DMS153 treated with DMSO at 0.1 percent for 48 hours (cell line): ENCODE results near the gene ZG16.

Experiments used
- DNase-seq: peaks from one replicate; lab custom pipeline; 2025; ENCODE audit not compliant: unreplicated experiment; lab: John Stamatoyannopoulos, UW

ZG16 gene

DNA sequence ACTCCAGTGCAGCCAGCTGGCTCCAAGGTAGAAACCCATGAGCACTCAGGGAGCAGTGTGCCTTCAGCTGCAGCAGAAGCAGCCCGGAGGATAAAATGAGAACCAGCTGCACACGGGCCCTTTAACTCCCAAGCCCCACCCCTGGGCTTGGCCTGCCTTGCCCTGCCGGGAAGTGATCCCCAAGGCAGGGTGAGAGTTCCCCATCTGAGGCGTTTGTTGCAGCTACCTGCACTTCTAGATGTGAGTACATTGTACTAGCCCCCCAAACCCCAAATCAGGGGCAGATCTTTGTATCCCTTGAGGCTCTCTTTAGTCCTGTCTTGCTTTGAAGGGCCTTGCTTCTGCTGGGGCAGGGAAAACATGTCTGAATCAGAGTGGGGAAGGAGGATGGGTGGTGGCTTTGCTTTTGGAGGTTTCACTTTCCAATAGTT, 42.2 kb downstream of the ZG16 start, which contains the start of gene MVP:
MVP (plus strand) TSS at position 192 of the 431 bp plus-strand sequence. CDS start 10,088 bp downstream, outside the sequence.
- peak; percentile 17 for DNase-seq

DNA sequence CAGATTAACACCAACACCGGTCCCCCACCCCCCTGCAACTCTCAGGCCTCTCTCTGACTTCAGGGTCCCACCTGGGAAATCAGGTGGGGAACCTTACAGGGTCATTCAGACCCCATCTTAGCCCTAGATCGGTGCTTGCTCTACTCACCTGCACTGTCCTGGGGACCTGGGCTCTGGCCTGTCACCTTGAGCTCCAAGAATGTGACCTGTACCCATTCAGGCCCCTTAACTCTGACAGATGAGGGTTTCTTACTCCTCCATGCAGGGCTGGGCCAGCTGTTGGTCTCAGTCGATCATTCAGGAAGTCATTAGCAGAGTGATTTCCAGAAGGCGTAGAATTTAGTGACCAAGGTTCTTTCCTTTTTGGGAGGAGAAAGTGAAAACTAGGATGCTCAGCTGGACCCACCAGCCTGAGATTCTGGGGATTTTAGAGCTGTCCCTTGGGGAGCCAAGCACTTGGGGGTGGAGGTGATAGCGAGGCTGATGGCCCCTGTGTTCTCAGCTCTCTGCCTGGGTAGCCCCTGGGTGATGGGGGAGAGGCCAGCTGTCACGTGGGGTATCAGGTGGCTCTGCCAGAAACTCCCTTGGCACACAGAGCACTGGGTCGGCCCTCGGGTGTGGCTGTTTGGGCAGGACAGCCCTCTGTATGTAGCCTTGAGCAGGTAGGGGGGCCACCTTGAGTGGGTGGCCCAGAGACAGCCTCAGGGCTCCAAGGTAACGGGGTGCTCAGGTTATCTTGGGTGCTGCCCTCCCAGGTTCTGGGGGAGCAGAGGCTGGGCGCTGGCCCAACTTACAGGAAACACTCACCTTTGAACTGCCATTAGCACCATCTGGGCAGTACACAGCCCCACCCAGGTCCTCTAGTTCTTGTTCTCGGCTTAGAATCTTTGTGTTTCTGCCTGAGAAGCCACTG, 42.9 kb downstream of the ZG16 start:
- DNase-seq: peak; percentile 11

DNA sequence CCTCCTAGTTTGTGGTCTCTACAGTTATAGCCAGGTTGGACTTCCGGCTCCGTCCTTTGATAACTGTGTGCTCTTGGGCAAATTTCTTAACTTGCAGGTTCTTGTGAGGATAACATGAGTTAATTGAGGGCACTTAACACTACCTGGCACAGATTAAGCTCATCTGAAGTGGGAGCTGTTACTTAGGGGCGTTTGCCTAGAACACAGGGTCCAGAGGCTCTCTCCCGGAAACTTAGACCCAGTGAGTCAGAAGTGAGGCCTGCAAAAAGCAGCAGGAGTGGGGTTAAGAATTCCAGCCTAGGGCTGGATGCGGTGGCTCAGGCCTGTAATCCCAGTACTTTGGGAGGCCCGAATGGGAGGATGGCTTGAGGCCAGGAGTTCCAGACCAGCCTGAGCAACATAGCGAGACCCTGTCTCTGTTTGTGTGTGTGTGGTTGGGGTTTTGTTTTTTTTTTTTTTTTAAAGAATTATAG, 43.6 kb downstream of the ZG16 start:
- no peak for DNase-seq

DNA sequence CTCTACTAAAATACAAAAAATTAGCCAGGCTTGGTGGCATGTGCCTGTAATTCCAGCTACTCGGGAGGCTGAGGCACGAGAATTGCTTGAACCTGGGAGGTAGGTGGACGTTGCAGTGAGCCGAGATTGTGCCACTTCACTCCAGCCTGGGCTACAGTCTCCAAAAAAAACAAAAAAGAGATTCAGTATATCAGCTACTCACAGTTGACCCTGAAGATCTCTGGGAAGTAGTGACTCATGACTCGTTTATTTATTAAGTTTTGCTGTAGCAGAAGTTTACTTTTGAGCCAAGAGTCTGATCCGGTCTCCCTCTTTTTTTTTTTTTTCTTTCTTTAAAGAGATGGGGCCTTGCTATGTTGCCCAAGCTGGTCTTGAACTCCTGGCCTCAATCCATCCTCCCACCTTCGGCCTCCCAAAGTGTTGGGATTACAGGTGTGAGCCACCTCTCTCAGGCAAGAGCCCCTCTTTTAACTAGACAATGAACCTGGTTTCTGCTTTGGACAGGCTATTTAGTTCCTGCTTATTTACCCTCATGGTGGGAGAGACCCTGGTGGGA, 46.6 kb downstream of the ZG16 start:
- DNase-seq: no peak

DNA sequence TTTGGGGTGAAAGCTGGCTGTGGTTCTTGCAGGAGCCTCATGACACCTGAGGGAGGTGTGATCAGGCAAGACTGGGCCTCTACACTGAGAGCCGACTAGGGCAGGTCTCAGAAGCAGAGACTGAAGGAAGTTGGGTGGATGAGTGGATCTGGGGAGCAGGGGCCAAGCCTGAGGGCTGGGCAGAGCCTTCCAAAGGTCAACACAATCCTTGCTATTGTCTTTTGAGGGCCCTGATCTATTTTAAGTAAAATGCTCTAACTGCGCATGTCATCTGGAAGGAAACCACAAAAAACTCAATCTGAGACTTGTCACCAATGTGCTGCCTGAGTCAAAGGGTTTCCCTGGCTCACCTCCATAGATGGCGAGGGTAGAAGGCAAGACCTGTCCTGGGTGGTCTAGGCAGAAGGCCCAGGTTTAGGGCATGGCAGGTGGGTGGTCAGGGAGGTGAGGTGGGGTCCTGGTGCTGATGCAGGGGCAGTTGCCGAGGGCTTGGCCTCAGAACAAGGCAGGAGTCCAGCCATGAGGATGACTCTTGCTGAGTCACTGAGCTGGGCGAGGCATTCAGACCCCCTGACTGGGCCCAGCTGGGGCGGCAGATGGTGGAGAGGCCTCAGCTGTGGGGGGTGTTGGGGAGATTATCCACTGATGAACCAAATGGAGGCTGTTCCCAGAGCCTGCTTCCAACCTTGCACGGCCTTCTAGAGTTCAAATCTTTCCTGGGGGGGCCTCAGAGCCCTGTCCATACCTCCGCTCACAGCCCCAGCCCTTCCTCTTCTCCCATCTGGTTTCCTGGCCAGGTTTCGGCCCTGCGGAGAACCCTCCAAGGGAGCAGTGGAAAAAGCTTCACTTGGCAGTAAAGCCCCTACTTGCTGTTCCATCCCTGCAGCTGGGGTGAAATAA, 47.3 kb downstream of the ZG16 start:
- DNase-seq: no peak

DNA sequence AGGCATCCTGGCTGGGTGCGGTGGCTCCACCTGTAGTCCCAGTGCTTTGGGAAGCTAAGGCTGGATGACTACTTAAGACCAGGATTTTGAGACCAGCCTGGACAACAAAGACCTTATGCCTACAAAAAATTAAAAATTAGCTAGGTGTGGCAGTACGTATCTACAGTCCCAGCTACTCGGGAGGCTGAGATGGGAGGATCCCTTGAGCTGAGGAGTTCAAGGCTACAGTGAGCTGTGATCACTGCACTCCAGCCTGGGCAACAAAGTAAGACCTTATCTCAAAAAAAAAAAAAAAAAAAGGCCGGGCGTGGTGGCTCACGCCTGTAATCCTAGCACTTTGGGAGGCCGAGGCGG, 48.3 kb downstream of the ZG16 start:
- DNase-seq: no peak

DNA sequence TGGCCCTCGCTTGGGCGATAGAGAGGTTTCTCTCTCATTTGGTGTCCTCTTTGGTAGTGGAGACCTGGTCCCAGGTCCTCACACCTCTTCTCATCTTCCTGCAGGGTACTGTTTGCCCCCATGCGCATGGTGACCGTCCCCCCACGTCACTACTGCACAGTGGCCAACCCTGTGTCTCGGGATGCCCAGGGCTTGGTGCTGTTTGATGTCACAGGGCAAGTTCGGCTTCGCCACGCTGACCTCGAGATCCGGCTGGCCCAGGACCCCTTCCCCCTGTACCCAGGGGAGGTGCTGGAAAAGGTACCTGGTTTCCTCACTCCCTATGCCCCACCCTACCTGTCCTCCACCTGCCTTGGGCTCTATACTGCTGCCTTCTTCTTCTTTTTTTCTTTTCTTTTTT, 52.7 kb downstream of the ZG16 start:
- DNase-seq: no peak

DNA sequence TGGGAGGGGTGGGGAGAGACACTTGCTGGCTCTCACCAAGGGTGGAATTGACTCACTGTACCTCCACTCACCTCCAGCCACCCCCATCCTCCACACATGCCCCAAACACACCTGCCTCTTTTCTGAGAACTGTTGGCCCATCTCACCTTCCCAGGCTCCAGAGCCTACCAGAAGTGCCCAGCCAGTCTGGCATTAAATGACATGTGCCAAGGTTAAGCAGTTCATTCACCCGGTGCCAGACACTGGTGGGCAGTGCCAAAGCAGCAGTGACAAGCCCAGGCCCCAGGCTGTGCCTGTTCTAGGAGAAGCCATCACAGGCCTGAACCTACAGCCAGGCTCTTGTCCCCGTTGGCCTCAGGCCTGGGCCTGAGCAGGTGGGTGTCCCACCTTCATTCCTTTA, 53.4 kb downstream of the ZG16 start:
- DNase-seq: no peak
